HL-60 (cell line): Measurements from ENCODE around the gene SAP30BP.

Experiments
- DNase-seq, 2 experiments: peaks; one replicate each; pipeline ENCODE4 v3.0.0-alpha.2; 2010 to 2020; ENCODE audit warnings: low read depth in 1 of 2, low spot score in 1 of 2
- H3K27ac ChIP-seq: fragments of 250-450 bp; sonication (Bioruptor Pico); replicated peaks from 2 replicates; pipeline ENCODE4 v1.5.1; 2020; ENCODE audit warnings: mild to moderate bottlenecking, moderate library complexity
- H3K27me3 ChIP-seq: fragments of 250-450 bp; sonication (Bioruptor Pico); 2 replicates; pipeline ENCODE4 v1.5.1; 2021; ENCODE audit warnings: mild to moderate bottlenecking, moderate library complexity; ENCODE audit not compliant: insufficient read depth, poor library complexity, severe bottlenecking
- H3K4me3 ChIP-seq: replicated peaks from 2 replicates; pipeline ENCODE4 v1.5.1; 2011; ENCODE audit warnings: mild to moderate bottlenecking, control low read depth, low read length; ENCODE audit not compliant: insufficient read depth
- CTCF ChIP-seq: IDR thresholded peaks from one replicate; pipeline ENCODE4 v1.5.1; 2011; ENCODE audit warnings: low read length, control low read depth, inconsistent platforms; ENCODE audit not compliant: insufficient read depth
- GABPA ChIP-seq: IDR thresholded peaks from 2 replicates; pipeline ENCODE4 v1.6.1; 2012; ENCODE audit warnings: low read depth
- POLR2AphosphoS5 ChIP-seq: IDR thresholded peaks from 2 replicates; pipeline ENCODE4 v1.6.1; 2012; ENCODE audit warnings: low read depth
- REST ChIP-seq: IDR thresholded peaks from 2 replicates; pipeline ENCODE4 v1.6.1; 2012; ENCODE audit warnings: low read depth; ENCODE audit not compliant: insufficient replicate concordance
- SPI1 ChIP-seq: IDR thresholded peaks from 2 replicates; pipeline ENCODE4 v1.6.1; 2012; ENCODE audit warnings: low read depth, mild to moderate bottlenecking, borderline replicate concordance

SAP30BP gene

GRCh38 chr17:75731716-75732498 is 64.8 kb downstream of the SAP30BP start:
- no peak overlapping the region for H3K27ac ChIP-seq

GRCh38 chr17:75733471-75733870 is 66.3 kb downstream of the SAP30BP start:
- no peak for DNase-seq
- Histone ChIP-seq H3K27ac (no peak overlapping the region), H3K4me3 (no peak overlapping the region), H3K27me3 (no peaks in the 10 kb centered on the region)
- no peak for TF ChIP-seq REST
- TF ChIP-seq CTCF = no peak
- no peak for TF ChIP-seq SPI1
- no peak for TF ChIP-seq POLR2AphosphoS5
- no peak for TF ChIP-seq GABPA

More at GRCh38 chr17:75731716-75732498, 64.8 kb downstream of the SAP30BP start:
- H3K4me3 ChIP-seq = no peak overlapping the region
- no peak for DNase-seq
- TF ChIP-seq SPI1 (no peak), GABPA (no peak), REST (no peak), POLR2AphosphoS5 (no peak)
- H3K27me3 ChIP-seq = no peaks in the 10 kb centered on the region

- DNase-seq = no peak
- Histone ChIP-seq H3K27ac (no peak overlapping the region), H3K27me3 (no peaks in the 10 kb centered on the region), H3K4me3 (no peak overlapping the region)
- TF ChIP-seq POLR2AphosphoS5 = no peak
- no peak for TF ChIP-seq CTCF
- no peak for TF ChIP-seq SPI1
- TF ChIP-seq REST = no peak
- TF ChIP-seq GABPA = no peak
Measured at GRCh38 chr17:75734674-75735294, 67.6 kb downstream of the SAP30BP start.
